ENCODE measurements around the gene NTM.

DNA sequence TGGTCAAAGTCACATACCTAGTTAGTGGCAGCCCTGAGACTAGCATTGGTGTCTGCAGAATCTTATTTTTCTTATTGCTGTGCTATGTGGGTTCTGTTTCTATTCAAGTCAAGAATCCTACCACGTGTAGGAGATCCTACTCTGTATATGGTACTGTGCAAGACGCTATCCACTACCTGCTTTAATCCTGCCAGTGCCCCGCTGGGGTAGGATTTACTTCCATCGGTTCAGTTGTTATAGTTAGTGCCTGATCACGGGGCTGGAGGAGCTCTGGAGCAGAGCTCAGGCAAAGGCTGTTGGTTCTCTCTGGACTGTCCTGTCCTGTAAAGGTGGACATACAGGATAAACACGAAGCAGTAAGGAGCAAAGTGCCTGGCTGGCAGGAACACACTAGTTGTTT lies 167.9 kb downstream of the NTM start:
- TF ChIP-seq, protein P1, sequence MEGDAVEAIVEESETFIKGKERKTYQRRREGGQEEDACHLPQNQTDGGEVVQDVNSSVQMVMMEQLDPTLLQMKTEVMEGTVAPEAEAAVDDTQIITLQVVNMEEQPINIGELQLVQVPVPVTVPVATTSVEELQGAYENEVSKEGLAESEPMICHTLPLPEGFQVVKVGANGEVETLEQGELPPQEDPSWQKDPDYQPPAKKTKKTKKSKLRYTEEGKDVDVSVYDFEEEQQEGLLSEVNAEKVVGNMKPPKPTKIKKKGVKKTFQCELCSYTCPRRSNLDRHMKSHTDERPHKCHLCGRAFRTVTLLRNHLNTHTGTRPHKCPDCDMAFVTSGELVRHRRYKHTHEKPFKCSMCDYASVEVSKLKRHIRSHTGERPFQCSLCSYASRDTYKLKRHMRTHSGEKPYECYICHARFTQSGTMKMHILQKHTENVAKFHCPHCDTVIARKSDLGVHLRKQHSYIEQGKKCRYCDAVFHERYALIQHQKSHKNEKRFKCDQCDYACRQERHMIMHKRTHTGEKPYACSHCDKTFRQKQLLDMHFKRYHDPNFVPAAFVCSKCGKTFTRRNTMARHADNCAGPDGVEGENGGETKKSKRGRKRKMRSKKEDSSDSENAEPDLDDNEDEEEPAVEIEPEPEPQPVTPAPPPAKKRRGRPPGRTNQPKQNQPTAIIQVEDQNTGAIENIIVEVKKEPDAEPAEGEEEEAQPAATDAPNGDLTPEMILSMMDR (IDR thresholded peaks at IDR 0.05), result no peak
- TF ChIP-seq ZFX (IDR thresholded peaks at IDR 0.05; ENCODE audit: borderline replicate concordance), result no peak
